ENCODE data around the gene SPIRE1.

DNA sequence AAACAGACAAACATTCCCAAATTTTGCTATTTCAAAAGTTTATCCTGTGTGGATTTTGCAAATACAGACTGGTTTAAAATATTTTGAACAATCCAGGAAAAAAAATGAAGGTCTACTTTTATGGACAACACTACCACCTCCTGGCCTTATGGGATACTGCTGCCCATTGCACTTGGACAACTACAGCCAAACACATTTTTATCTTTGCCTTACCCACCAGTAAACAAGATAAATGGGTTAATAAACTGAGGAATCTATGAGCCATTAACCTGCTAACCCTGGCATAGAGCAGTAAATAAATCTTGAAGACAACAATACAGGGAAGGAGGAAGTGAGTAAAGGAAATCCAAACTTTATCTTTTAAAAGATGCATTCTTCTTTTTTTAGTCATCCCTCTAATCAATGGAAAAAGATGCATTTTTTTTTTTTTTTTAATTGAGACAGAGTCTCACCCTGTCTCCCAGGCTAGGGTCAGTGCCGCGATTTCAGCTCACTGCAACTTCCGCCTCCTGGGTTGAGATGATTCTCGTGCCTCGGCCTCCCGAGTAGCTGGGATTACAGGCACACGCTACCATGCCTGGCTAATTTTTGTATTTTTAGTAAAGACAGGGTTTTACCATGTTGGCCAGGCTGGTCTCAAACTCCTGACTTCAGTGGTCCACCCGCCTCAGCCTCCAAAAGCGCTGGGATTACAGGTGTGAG lies 2.1 kb upstream of the SPIRE1 start:
- no peak for TF ChIP-seq POLR2A (IDR thresholded peaks at IDR 0.05; ENCODE audit: low read length)
- TF ChIP-seq GATA1 (IDR thresholded peaks at IDR 0.05; ENCODE audit: low read depth, low read length) = no peak

All from erythroblast (primary cell).